HCT116 (cell line): ENCODE results near the gene ORC6. TPM values are rescaled to one million over a fixed set of nuclear protein-coding genes. Genes with fewer than 3 reads are reported as not detected.

Experiments
- ATAC-seq: fragments of 200-7000 bp; cut with Tn5 transposase; 2 replicates; pipeline ENCODE4 v1.9.1; 2020; ENCODE audit warnings: mild to moderate bottlenecking, moderate library complexity
- BruUV-seq: library from RNA; stranded (reverse); fragments of 400-500 nt; replicated peaks from 2 replicates; lab custom pipeline; 2021; lab: Mats Ljungman, UMichigan
- CTCF ChIA-PET: fragments of 300-600 bp; sonication (Branson Sonifier 250); formaldehyde crosslinking; loops from one replicate; lab custom pipeline; 2021; ENCODE audit warnings: antibody characterized with exemption; lab: Charles Lee
- POLR2A ChIA-PET: fragments of 300-600, 350-600 bp; sonication (Branson Sonifier 250); formaldehyde crosslinking; loops from one replicate; lab custom pipeline; 2021; ENCODE audit warnings: antibody characterized with exemption; lab: Charles Lee
- RAD21 ChIA-PET, 2 experiments: fragments of 300-600 bp; sonication (Branson Sonifier 250); formaldehyde crosslinking; loops; one replicate each; lab custom pipeline; 2023; ENCODE audit warnings: low total read pairs in 2 of 2; ENCODE audit not compliant: uncharacterized antibody in 2 of 2, unreplicated experiment in 2 of 2, low non-redundant PET in 1 of 2; lab: Charles Lee
- DNase-seq: peaks from one replicate; pipeline ENCODE4 v3.0.0-alpha.2; 2010; ENCODE audit warnings: low read depth, low spot score
- H2AFZ ChIP-seq: fragments of 200-600 bp; shearing (Covaris generic), sonication (generic); 2 replicates; pipeline ENCODE4 v1.6.1; 2017; ENCODE audit warnings: low read depth, mixed run types, mixed read lengths, antibody characterized with exemption, low read length; ENCODE audit not compliant: poor library complexity, severe bottlenecking
- H3K27ac ChIP-seq: 2 replicates; pipeline ENCODE4 v1.5.1; 2012; ENCODE audit warnings: low read depth, low read length
- H3K27me3 ChIP-seq: fragments of 200-600 bp; sonication (generic); 2 replicates; pipeline ENCODE4 v1.6.1; 2016; ENCODE audit warnings: mixed run types, low read length, mixed read lengths; ENCODE audit not compliant: insufficient read depth
- H3K36me3 ChIP-seq, 2 experiments: fragments of 200-500 bp in 1 of 2; fragments of 200-600 bp in 1 of 2; sonication (Bioruptor generic) in 1 of 2; sonication (generic) in 1 of 2; 2 replicates each; pipeline versions ENCODE4 v1.5.1 to v1.6.1; 2014 to 2016; ENCODE audit warnings: low read length in 2 of 2, inconsistent platforms in 1 of 2, mixed read lengths in 1 of 2, mixed run types in 1 of 2; ENCODE audit not compliant: insufficient read depth in 2 of 2, control insufficient read depth in 1 of 2
- H3K4me1 ChIP-seq, 2 experiments: fragments of 200-600 bp in 1 of 2; sonication (generic) in 1 of 2; 2 replicates each; pipeline versions ENCODE4 v1.5.1 to v1.6.1; 2012 to 2017; ENCODE audit warnings: low read length in 2 of 2, inconsistent platforms in 1 of 2, mild to moderate bottlenecking in 1 of 2, mixed read lengths in 1 of 2, mixed run types in 1 of 2, moderate library complexity in 1 of 2; ENCODE audit not compliant: insufficient read depth in 2 of 2, control insufficient read depth in 1 of 2
- H3K4me2 ChIP-seq: fragments of 200-600 bp; sonication (generic); 2 replicates; pipeline ENCODE4 v1.6.1; 2017; ENCODE audit warnings: mixed run types, low read length, mixed read lengths
- H3K4me3 ChIP-seq, 2 experiments: fragments of 200-600 bp in 1 of 2; sonication (generic) in 1 of 2; replicated peaks in 1 of 2; 2 replicates each; pipeline ENCODE4 v1.5.1; 2011 to 2016; ENCODE audit warnings: low read length in 2 of 2, control low read depth in 1 of 2, low read depth in 1 of 2, mild to moderate bottlenecking in 1 of 2, mixed read lengths in 1 of 2, mixed run types in 1 of 2
- H3K79me2 ChIP-seq: fragments of 200-600 bp; sonication (generic); 2 replicates; pipeline ENCODE4 v1.6.1; 2017; ENCODE audit warnings: mild to moderate bottlenecking, mixed run types, low read length, moderate library complexity, mixed read lengths; ENCODE audit not compliant: insufficient read depth
- H3K9ac ChIP-seq: fragments of 200-600 bp; sonication (generic); 2 replicates; pipeline ENCODE4 v1.6.1; 2016; ENCODE audit warnings: low read length, mixed read lengths
- H3K9me2 ChIP-seq: fragments of 200-600 bp; sonication (generic), shearing (Covaris generic); 2 replicates; pipeline ENCODE4 v1.6.1; 2017; ENCODE audit warnings: mixed run types, mild to moderate bottlenecking, moderate library complexity; ENCODE audit not compliant: insufficient read depth
- H3K9me3 ChIP-seq, 2 experiments: fragments of 200-500 bp in 1 of 2; fragments of 200-600 bp in 1 of 2; sonication (Bioruptor generic) in 1 of 2; sonication (generic) in 1 of 2; 2 replicates each; pipeline ENCODE4 v1.6.1; 2014 to 2017; ENCODE audit warnings: low read length in 2 of 2, mixed read lengths in 2 of 2, inconsistent platforms in 1 of 2, low read depth in 1 of 2, mild to moderate bottlenecking in 1 of 2, mixed run types in 1 of 2, moderate library complexity in 1 of 2; ENCODE audit not compliant: control insufficient read depth in 1 of 2, insufficient read depth in 1 of 2
- H4K20me1 ChIP-seq: fragments of 200-600 bp; sonication (generic), shearing (Covaris generic); 2 replicates; pipeline ENCODE4 v1.6.1; 2017; ENCODE audit warnings: mixed run types, mild to moderate bottlenecking, moderate library complexity; ENCODE audit not compliant: insufficient read depth
- ATF3 ChIP-seq: IDR thresholded peaks from 2 replicates; pipeline ENCODE4 v1.6.1; 2012
- CBX3 ChIP-seq: IDR thresholded peaks from 2 replicates; pipeline ENCODE4 v1.6.1; 2012; ENCODE audit warnings: low read depth
- CEBPB ChIP-seq: IDR thresholded peaks from 2 replicates; pipeline ENCODE4 v1.6.1; 2012; ENCODE audit warnings: low read depth
- CTCF ChIP-seq, 3 experiments: fragments of 200-600 bp in 1 of 3; sonication (generic) in 1 of 3; IDR thresholded peaks in 2 of 3; conservative IDR thresholded peaks in 1 of 3; 2 replicates each; pipeline ENCODE4 v1.5.1; 2012 to 2017; ENCODE audit warnings: low read depth in 2 of 3, low read length in 2 of 3, antibody characterized with exemption in 1 of 3, borderline replicate concordance in 1 of 3, control low read depth in 1 of 3, mild to moderate bottlenecking in 1 of 3, mixed read lengths in 1 of 3, mixed run types in 1 of 3, moderate library complexity in 1 of 3; ENCODE audit not compliant: insufficient read depth in 1 of 3
- EGR1 ChIP-seq: IDR thresholded peaks from 2 replicates; pipeline ENCODE4 v1.6.1; 2012; ENCODE audit warnings: low read depth
- ELF1 ChIP-seq: IDR thresholded peaks from 2 replicates; pipeline ENCODE4 v1.6.1; 2012; ENCODE audit warnings: low read depth, borderline replicate concordance
- EZH2 ChIP-seq: fragments of 200-600 bp; sonication (generic); IDR thresholded peaks from 2 replicates; pipeline ENCODE4 v1.6.1; 2017; ENCODE audit warnings: antibody characterized with exemption, mixed run types
- JUND ChIP-seq: IDR thresholded peaks from 2 replicates; pipeline ENCODE4 v1.6.1; 2012
- POLR2A ChIP-seq: IDR thresholded peaks from 2 replicates; pipeline ENCODE4 v1.7.0; 2011; ENCODE audit warnings: borderline replicate concordance; ENCODE audit not compliant: insufficient read depth, insufficient read length; ENCODE audit errors: extremely low read depth
- POLR2AphosphoS5 ChIP-seq: IDR thresholded peaks from 2 replicates; pipeline ENCODE4 v1.6.1; 2011; ENCODE audit warnings: mild to moderate bottlenecking, low read depth, low read length, moderate library complexity
- RAD21 ChIP-seq: IDR thresholded peaks from 2 replicates; pipeline ENCODE4 v1.6.1; 2012; ENCODE audit warnings: low read depth, mild to moderate bottlenecking
- REST ChIP-seq: IDR thresholded peaks from 2 replicates; pipeline ENCODE4 v1.6.1; 2012; ENCODE audit warnings: low read depth
- SP1 ChIP-seq: IDR thresholded peaks from 2 replicates; pipeline ENCODE4 v1.6.1; 2012; ENCODE audit warnings: low read depth
- SRF ChIP-seq: IDR thresholded peaks from 2 replicates; pipeline ENCODE4 v1.6.1; 2012; ENCODE audit warnings: low read depth
- TCF7L2 ChIP-seq: IDR thresholded peaks from 2 replicates; pipeline ENCODE4 v1.7.0; 2011; ENCODE audit warnings: borderline replicate concordance, inconsistent platforms; ENCODE audit not compliant: insufficient read depth, insufficient read length; ENCODE audit errors: extremely low read depth
- YY1 ChIP-seq: IDR thresholded peaks from 2 replicates; pipeline ENCODE4 v1.6.1; 2011; ENCODE audit warnings: low read length, low read depth, moderate library complexity, mild to moderate bottlenecking; ENCODE audit not compliant: insufficient replicate concordance; ENCODE audit errors: extremely low read depth
- ZBTB33 ChIP-seq: IDR thresholded peaks from 2 replicates; pipeline ENCODE4 v1.6.1; 2011; ENCODE audit warnings: mild to moderate bottlenecking, low read length, moderate library complexity; ENCODE audit not compliant: insufficient replicate concordance; ENCODE audit errors: extremely low read depth
- ZNF274 ChIP-seq: fragments of 200-500 bp; sonication (Bioruptor generic); IDR thresholded peaks from 2 replicates; pipeline ENCODE4 v1.6.1; 2014; ENCODE audit warnings: mild to moderate bottlenecking, low read depth, low read length, inconsistent platforms
- intact Hi-C: fragments of 100-400 bp; cut with micrococcal nuclease; formaldehyde crosslinking; loops from 2 replicates; pipeline ENCODE4 v1.10.0; 2022
- total RNA-seq: library from RNA; stranded (reverse); gene quantifications from one replicate; pipeline ENCODE4 v1.2.1, GENCODE V29; 2021; ENCODE audit not compliant: unreplicated experiment

The ORC6 gene
- total RNA-seq, 1 experiment from 2014 or later, result 44.7 TPM

- no peak for TF ChIP-seq RAD21
- no peak for TF ChIP-seq ZNF274
- no peak for TF ChIP-seq EZH2
- TF ChIP-seq EGR1, result no peak
- TF ChIP-seq SP1, result no peak
- TF ChIP-seq, all 23 proteins: peak for 0
Observed at GRCh38 chr16:46696957-46697356, 7.5 kb downstream of the ORC6 start (continued).

- no peak overlapping the region for H3K4me3 ChIP-seq
- POLR2A ChIA-PET, result interaction anchor here (1.0 kb wide), 1 partner anchor 10 kb away, joined by 3 read pairs; the partner anchor contains the start of gene ORC6
- intact Hi-C loops, result no loop called here
- H3K79me2 ChIP-seq, result no peaks in the 10 kb centered on the region
- RAD21 ChIA-PET, result no interaction called here
- DNase-seq (no peak), ATAC-seq (no peak)
- H3K27me3 ChIP-seq, result no peaks in the 10 kb centered on the region
- H3K9me2 ChIP-seq, result no peaks in the 10 kb centered on the region
- peaks cover 32% of the 10 kb centered on the region in 2 experiments for H3K36me3 ChIP-seq
- H3K4me2 ChIP-seq, result no peak overlapping the region
- no peaks in the 10 kb centered on the region for H3K4me1 ChIP-seq
- H3K9me3 ChIP-seq, result no peaks in the 10 kb centered on the region
- no peak overlapping the region for H3K9ac ChIP-seq
- BruUV-seq, result no TSS peak
- CTCF ChIA-PET, result no interaction called here
- H4K20me1 ChIP-seq, result no peaks in the 10 kb centered on the region
- no peak for TF ChIP-seq YY1
- TF ChIP-seq ATF3, result no peak
- no peak for TF ChIP-seq TCF7L2
- no peak for TF ChIP-seq ZBTB33
- no peak for TF ChIP-seq ELF1
- TF ChIP-seq EGR1, result no peak
- TF ChIP-seq CTCF (IDR thresholded peaks at IDR 0.05 in 2 of 3, conservative IDR thresholded peaks at IDR 0.05 in 1 of 3; ENCODE audit: borderline replicate concordance in 1 of 3, insufficient read depth in 1 of 3, low read depth in 2 of 3, low read length in 2 of 3), result no peak
- no peak for TF ChIP-seq CBX3
- no peak for TF ChIP-seq JUND
- no peak for TF ChIP-seq SRF
- no peak for TF ChIP-seq POLR2AphosphoS5
- TF ChIP-seq REST, result no peak
- TF ChIP-seq EZH2, result no peak
- TF ChIP-seq POLR2A, result no peak
- no peak for TF ChIP-seq CEBPB
- no peak for TF ChIP-seq RAD21
- no peak overlapping the region for H3K27ac ChIP-seq
- H2AFZ ChIP-seq, result no peak overlapping the region
Observed at GRCh38 chr16:46700048-46700447, 10.6 kb downstream of the ORC6 start.
